Fibroblast of mammary gland (primary cell): ENCODE data around the gene PRDM5.

Experiments
- DNase-seq: peaks from one replicate; pipeline ENCODE4 v3.0.0-alpha.2; 2010; ENCODE audit warnings: low read depth
- H3K4me3 ChIP-seq: 2 replicates; pipeline ENCODE4 v1.5.1; 2011; ENCODE audit warnings: low read depth, mild to moderate bottlenecking, low read length, moderate library complexity; ENCODE audit not compliant: control insufficient read depth
- CTCF ChIP-seq: conservative IDR thresholded peaks from 2 replicates; pipeline ENCODE4 v1.5.1; 2011; ENCODE audit warnings: low read depth, low read length, inconsistent platforms; ENCODE audit not compliant: control insufficient read depth, insufficient read depth

PRDM5 gene

GRCh38 chr4:120824946-120825345, 97.6 kb downstream of the PRDM5 start:
- H3K4me3 ChIP-seq, result no peak overlapping the region
- no peak for TF ChIP-seq CTCF

GRCh38 chr4:120821977-120822376, 100.5 kb downstream of the PRDM5 start:
- DNase-seq, result no peak
- TF ChIP-seq CTCF, result no peak
- no peak overlapping the region for H3K4me3 ChIP-seq

More at GRCh38 chr4:120824946-120825345, 97.6 kb downstream of the PRDM5 start:
- no peak for DNase-seq

- H3K4me3 ChIP-seq, result no peak overlapping the region
- DNase-seq, result no peak
- TF ChIP-seq CTCF, result no peak
Measured at GRCh38 chr4:120821029-120821428, 101.5 kb downstream of the PRDM5 start.

GRCh38 chr4:120819805-120820437, 102.6 kb downstream of the PRDM5 start:
- no peak overlapping the region for H3K4me3 ChIP-seq
- no peak for DNase-seq
- no peak for TF ChIP-seq CTCF

- no peak for TF ChIP-seq CTCF
- DNase-seq, result no peak
- H3K4me3 ChIP-seq, result peak overlapping the region; percentile 30
Measured at GRCh38 chr4:120816296-120816965, 106.1 kb downstream of the PRDM5 start.

GRCh38 chr4:120815361-120815760, 107.2 kb downstream of the PRDM5 start:
- H3K4me3 ChIP-seq, result no peak overlapping the region
- DNase-seq, result no peak
- TF ChIP-seq CTCF, result no peak
